ENCODE data around the gene FBXO8.

Gene FBXO8

DNA sequence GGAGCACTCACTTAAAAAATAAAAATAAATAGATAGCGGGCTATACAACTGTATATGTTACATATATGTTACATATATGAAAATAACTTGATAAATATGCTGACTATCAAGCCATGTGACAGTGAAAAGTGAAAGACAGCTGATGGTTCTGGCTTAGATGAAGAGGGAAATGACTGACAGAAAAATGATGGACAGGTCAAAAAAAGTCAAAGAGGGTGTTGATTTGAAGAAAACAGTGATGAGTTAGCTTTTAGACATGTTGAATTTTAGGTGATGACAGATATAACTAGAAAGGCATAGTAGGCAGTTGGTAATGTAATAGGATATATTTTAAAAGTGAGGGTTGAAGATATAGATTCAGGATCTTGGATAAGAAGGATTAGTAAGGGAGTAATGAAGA lies 37.8 kb downstream of the FBXO8 start:
- ATAC-seq (ENCODE audit: low read depth): no peak

DNA sequence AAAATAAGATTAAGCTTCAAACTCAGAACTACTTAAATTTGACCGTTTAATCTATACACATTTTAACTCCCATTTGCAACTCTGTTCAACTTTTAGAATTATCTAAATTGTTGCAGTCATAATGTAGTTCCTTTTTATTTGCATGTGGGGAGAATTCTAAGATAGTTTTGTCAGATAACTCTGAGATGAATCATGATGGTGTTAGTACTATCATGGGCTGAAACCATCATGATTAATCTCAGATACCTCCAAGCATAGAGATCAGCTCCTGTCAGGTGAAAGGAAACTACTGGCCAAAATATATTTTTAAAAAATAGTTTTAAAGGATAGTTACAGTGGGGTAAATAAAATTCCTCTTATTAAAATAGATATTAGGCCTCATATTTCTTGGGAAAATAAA lies 39.0 kb downstream of the FBXO8 start:
- H3K4me3 Mint-ChIP-seq: no peak overlapping the region
- H3K9me3 Mint-ChIP-seq: no peaks in the 10 kb centered on the region
- H3K27ac Mint-ChIP-seq: no peak overlapping the region
- no peaks in the 10 kb centered on the region for H3K27me3 Mint-ChIP-seq
- peaks cover 7% of the 10 kb centered on the region for H3K36me3 Mint-ChIP-seq
- H3K4me1 Mint-ChIP-seq: no peaks in the 10 kb centered on the region
- DNase-seq (ENCODE audit: low spot score in 2 of 2) (no peak), ATAC-seq (ENCODE audit: low read depth) (no peak)

More for the DNA sequence above, 37.8 kb downstream of the FBXO8 start:
- no peak overlapping the region for H3K4me3 Mint-ChIP-seq
- peaks cover 8% of the 10 kb centered on the region for H3K36me3 Mint-ChIP-seq
- H3K4me1 Mint-ChIP-seq: no peaks in the 10 kb centered on the region
- no peaks in the 10 kb centered on the region for H3K9me3 Mint-ChIP-seq
- no peak for DNase-seq (ENCODE audit: low spot score in 2 of 2)
- no peak overlapping the region for H3K27ac Mint-ChIP-seq
- H3K27me3 Mint-ChIP-seq: no peaks in the 10 kb centered on the region

DNA sequence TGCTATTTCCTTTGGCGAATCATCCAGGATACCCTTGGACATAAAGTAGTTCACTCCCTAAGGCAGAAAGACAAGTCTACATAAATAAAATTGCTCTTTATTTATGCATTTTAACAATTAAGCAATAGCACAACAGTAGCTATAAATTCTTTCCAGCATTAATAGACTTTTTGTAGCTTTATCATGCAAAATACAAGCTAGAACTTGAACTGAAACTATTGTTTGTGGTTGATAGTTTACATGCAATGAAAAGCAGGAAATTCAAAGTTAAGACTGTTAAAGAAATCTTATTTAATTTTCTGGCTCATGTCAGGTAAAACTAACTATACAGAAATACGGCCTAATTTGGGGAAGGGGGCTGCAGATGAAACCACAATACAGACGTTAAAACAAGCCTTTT lies 42.3 kb downstream of the FBXO8 start:
- Mint-ChIP-seq H3K4me1 (no peaks in the 10 kb centered on the region), H3K27me3 (no peaks in the 10 kb centered on the region), H3K9me3 (no peaks in the 10 kb centered on the region), H3K27ac (no peak overlapping the region), H3K36me3 (peaks cover 11% of the 10 kb centered on the region), H3K4me3 (no peak overlapping the region)
- no peak for ATAC-seq (ENCODE audit: low read depth)
- no peak for DNase-seq (ENCODE audit: low spot score in 2 of 2)

DNA sequence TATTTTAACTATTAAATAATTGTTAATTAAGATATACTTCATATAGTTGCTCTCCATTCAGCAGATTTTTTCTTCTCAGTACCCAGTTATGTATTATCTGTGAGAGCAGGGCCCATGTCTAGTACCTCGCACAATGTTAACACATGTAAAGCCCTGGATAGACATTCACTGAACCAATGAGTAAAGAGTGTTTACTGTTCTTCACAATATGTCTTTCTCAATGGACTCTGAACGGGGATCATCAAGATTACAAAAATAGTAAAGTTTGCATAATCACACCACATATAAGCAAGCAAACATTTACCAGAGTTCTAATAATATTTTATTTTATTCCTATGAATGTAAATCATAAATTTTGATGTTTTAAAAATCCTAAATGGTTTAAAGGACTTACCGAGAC lies 47.1 kb downstream of the FBXO8 start:
- Mint-ChIP-seq H3K27ac (no peak overlapping the region), H3K27me3 (no peaks in the 10 kb centered on the region), H3K4me3 (no peak overlapping the region), H3K4me1 (no peaks in the 10 kb centered on the region), H3K36me3 (peaks cover 14% of the 10 kb centered on the region), H3K9me3 (no peaks in the 10 kb centered on the region)
- DNase-seq (ENCODE audit: low spot score in 2 of 2) (no peak), ATAC-seq (ENCODE audit: low read depth) (no peak)

DNA sequence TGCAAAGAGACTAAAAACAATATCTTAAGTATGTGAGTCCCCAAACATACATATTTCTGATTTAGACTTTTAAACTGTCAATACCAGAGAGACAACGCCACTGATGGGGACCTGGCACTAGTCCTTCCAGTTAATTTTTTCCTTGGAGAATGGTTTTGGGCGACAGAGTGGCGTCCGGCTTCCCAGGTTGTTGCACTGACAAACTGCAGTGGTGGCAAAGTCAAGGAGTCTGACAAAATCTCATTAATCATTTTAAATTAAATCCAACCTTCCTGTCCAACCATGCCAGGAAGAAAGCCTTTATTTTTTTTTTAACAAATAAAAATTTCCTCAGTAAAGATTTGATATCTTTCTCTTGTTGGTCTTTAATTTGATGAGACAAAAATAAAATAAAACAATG lies 52.8 kb downstream of the FBXO8 start:
- no peak for DNase-seq (ENCODE audit: low spot score in 2 of 2)
- H3K27ac Mint-ChIP-seq: no peak overlapping the region

DNA sequence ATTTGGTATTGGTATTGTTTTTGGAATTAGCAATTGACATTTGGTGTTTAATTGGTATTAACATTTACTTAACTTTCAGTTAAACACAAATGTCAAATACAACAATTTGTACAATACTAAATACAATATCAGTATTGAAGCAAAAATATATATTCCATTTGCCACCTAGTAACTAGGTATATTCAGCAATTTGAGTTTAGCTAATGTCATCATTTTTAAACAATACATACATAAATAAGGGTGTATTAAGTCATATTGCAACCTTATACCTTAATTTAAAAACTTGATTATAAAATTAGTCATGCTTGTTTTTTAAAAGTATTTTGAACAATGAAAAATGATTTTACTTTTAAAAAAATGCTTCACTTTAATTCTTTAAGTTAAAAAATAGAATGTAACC lies 53.3 kb downstream of the FBXO8 start:
- Mint-ChIP-seq H3K36me3 (no peaks in the 10 kb centered on the region), H3K27ac (no peak overlapping the region), H3K4me1 (no peaks in the 10 kb centered on the region), H3K9me3 (no peaks in the 10 kb centered on the region), H3K4me3 (no peak overlapping the region), H3K27me3 (peaks cover 3% of the 10 kb centered on the region)
- no peak for DNase-seq (ENCODE audit: low spot score in 2 of 2)
- ATAC-seq (ENCODE audit: low read depth): no peak

More for the DNA sequence above, 52.8 kb downstream of the FBXO8 start:
- H3K4me3 Mint-ChIP-seq: no peak overlapping the region
- H3K36me3 Mint-ChIP-seq: peaks cover 3% of the 10 kb centered on the region
- peaks cover 3% of the 10 kb centered on the region for H3K27me3 Mint-ChIP-seq
- H3K4me1 Mint-ChIP-seq: no peaks in the 10 kb centered on the region
- ATAC-seq (ENCODE audit: low read depth): no peak
- no peaks in the 10 kb centered on the region for H3K9me3 Mint-ChIP-seq

DNA sequence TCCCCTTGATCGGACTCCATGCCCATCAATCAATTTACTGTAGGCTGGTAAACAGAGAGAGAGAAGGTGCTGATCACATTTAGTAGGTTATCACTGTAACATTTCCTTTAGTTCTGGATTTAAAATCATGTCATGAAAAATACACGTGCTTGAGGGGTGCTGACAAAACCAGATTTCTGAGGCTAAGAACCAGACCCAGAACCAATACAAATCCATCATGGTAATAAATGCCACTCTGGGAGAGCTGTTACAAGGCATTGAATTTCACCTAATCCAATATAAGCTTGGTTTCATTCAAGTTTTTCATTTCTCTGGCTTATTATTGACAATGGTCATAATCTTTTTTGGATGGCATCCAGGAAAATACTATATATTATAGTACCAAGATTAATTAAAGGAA lies 54.5 kb downstream of the FBXO8 start:
- Mint-ChIP-seq H3K4me1 (no peaks in the 10 kb centered on the region), H3K27me3 (peaks cover 3% of the 10 kb centered on the region), H3K27ac (no peak overlapping the region), H3K36me3 (no peaks in the 10 kb centered on the region), H3K9me3 (no peaks in the 10 kb centered on the region), H3K4me3 (no peak overlapping the region)
- ATAC-seq (ENCODE audit: low read depth) (no peak), DNase-seq (ENCODE audit: low spot score in 2 of 2) (no peak)

DNA sequence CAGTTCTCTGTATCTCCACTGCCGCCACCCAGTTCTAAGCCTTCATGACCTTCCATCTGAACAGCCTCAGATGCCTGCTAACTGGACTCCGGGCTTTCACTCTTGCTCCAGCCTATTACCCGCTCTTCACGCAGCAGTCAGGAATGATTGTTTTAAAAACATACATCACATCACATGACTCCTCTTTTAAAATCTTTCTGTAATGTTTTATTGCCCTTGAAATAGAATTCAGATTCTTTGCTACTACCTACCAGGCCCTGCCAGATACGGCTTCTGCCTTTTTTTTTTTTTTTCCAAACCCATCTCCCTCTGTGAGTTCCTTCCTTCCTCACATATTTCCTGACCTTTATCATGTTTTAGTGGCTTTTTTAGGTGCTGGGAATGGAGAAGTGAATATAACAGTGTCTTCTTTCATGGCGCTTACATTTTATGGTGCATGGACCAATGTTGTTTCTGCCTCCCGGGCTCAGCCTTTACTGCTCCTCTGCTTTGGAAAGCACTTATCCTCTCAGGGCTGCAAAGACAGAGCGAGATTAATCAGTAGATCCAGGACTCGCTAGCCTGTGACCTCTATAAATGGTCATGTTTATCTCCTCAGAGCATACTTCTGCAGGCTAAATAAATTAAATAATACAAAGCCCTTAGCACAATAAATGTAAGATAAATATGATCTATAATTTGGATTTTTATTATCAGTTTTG lies 58.0 kb downstream of the FBXO8 start:
- H3K27me3 Mint-ChIP-seq: peaks cover 4% of the 10 kb centered on the region
- H3K36me3 Mint-ChIP-seq: no peaks in the 10 kb centered on the region
- no peaks in the 10 kb centered on the region for H3K4me1 Mint-ChIP-seq
- no peak overlapping the region for H3K4me3 Mint-ChIP-seq
- no peak overlapping the region for H3K27ac Mint-ChIP-seq
- ATAC-seq (ENCODE audit: low read depth) (no peak), DNase-seq (ENCODE audit: low spot score in 2 of 2) (no peak)
- H3K9me3 Mint-ChIP-seq: no peaks in the 10 kb centered on the region

DNA sequence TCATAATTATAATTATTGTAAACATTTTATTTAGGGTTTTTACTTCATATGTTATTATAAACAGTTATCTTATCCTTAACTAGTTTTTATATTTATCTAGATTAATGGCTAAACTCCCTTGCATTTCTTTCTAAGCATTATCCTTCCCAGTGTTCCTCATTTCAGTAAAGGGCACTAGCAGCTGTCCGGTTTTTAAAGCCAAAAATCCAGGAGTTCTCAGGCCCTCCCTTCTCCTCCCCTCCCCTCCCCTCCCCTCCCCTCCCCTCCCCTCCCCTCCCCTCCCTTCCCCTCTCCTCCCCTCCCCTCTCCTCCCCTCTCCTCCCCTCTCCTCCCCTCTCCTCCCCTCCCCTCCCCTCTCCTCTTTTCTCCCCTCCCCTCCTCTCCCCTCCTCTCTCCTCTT lies 58.9 kb downstream of the FBXO8 start:
- Mint-ChIP-seq H3K4me3 (no peak overlapping the region), H3K27ac (no peak overlapping the region), H3K4me1 (no peaks in the 10 kb centered on the region), H3K27me3 (peaks cover 4% of the 10 kb centered on the region), H3K9me3 (no peaks in the 10 kb centered on the region), H3K36me3 (no peaks in the 10 kb centered on the region)
- DNase-seq (ENCODE audit: low spot score in 2 of 2) (no peak), ATAC-seq (ENCODE audit: low read depth) (no peak)

DNA sequence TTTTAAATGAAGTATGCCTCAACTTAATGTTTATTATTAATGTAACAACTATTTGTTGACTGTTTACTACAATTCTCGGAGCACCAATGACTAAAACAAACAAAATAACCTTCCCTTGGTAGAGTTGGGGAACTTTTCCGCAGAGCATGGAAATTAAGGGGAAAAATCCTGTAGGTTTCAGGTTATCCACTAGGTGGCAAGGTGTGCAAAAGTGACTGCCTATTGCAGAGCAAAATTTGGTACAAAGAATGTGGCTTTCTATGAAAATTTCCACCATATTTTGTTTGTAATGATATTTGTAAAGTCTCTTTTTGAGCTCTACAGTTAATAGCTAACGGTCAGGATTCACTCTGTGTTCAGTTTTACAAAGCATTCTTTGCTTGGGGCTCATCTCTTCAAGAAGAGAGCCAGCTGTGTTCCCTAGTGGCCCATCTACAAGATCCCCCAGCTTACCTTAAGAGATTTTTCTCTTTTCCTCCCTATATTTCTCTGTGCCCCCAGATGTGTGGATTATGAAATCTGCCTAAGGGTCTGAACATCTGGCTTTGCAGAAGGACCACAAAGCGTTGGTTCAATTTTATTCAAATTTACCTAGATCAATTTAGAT lies 61.1 kb downstream of the FBXO8 start:
- no peaks in the 10 kb centered on the region for H3K36me3 Mint-ChIP-seq
- ATAC-seq (ENCODE audit: low read depth) (peak; percentile 46), DNase-seq (ENCODE audit: low spot score in 2 of 2) (no peak)
- H3K27ac Mint-ChIP-seq: no peak overlapping the region
- peaks cover 7% of the 10 kb centered on the region for H3K27me3 Mint-ChIP-seq
- no peaks in the 10 kb centered on the region for H3K9me3 Mint-ChIP-seq
- H3K4me1 Mint-ChIP-seq: peaks cover under 1% of the 10 kb centered on the region
- no peak overlapping the region for H3K4me3 Mint-ChIP-seq

DNA sequence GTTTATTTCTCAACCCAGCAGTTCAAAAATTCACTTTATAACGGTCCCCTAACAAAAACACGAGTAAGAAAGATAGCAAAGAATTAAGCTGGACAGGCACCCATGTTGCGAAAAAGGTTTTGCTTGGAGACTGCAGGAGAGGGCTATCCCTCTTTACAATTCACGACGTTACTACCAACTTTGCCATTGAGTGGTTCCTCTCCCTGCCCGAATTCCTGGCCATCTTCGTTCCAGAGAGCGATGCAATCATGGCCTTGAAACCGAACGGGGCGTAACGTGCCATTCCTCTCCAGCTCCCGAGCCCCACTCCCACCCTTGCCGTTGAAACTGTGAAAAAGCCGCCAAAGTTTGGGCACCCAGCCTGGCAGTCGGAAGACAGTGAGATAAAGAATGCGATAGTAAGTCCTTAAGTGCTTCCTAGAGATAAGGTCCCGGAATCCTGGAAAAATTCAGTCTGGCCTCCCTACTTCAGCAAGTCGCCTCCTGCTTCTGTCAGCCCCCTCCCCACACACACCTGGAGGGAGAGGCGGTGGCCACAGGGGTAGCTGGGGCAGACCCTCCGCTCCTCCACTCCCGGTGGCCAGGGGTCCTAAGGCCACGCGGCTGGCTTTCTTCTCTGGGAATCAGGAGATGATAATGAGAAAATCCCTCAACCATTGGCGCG lies 65.2 kb downstream of the FBXO8 start:
- Mint-ChIP-seq H3K27me3 (peaks cover 28% of the 10 kb centered on the region), H3K4me3 (peak overlapping the region; percentile 7), H3K36me3 (peaks cover 3% of the 10 kb centered on the region), H3K4me1 (peaks cover 22% of the 10 kb centered on the region), H3K27ac (no peak overlapping the region), H3K9me3 (peaks cover 2% of the 10 kb centered on the region)
- ATAC-seq (ENCODE audit: low read depth) (no peak), DNase-seq (ENCODE audit: low spot score in 2 of 2) (no peak)

DNA sequence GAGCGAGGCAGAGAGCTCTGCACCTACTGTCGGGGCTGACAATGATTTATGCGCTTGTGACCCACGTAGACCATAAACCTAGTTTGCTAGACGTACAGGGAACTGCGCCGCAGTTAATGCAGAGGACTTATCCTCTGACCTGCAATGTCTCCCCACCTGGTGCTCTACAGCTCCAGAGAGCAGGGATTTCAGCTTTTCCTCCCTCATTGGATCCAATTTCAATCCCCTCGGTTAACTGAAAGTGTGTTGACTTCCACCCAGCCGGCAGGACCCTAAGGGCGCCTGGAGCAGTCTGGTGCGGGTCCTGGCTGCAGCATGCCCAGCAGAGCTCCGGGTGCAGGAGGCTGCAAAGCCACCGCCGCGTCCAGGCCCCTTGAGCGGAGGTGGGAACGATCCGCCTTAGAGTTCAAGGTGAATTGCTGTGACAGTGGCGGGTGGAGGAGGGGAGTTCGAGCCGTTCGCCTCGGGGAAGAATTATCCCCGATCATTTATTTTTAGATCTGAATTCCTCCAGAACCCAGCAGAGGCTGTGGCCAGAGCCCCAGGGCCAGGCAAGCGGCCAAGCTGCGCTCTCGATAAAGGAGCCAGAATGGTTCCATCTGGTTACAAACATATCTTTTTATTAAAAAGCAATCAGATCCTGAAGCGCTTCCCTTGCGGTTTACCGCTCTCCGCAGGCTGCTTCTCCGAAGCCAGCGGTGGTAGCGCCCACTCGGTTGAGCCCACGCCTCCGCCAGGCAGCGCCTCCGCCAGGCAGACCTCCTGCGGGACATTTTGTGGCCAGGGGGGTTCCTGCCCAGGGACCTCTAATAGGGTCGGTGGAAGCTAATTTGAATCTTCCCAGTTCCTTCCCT lies 66.0 kb downstream of the FBXO8 start:
- Mint-ChIP-seq H3K4me3 (no peak overlapping the region), H3K27ac (no peak overlapping the region), H3K36me3 (peaks cover 3% of the 10 kb centered on the region), H3K9me3 (peaks cover 2% of the 10 kb centered on the region), H3K27me3 (peaks cover 32% of the 10 kb centered on the region), H3K4me1 (peaks cover 22% of the 10 kb centered on the region)
- ATAC-seq (ENCODE audit: low read depth) (no peak), DNase-seq (ENCODE audit: low spot score in 2 of 2) (no peak)

DNA sequence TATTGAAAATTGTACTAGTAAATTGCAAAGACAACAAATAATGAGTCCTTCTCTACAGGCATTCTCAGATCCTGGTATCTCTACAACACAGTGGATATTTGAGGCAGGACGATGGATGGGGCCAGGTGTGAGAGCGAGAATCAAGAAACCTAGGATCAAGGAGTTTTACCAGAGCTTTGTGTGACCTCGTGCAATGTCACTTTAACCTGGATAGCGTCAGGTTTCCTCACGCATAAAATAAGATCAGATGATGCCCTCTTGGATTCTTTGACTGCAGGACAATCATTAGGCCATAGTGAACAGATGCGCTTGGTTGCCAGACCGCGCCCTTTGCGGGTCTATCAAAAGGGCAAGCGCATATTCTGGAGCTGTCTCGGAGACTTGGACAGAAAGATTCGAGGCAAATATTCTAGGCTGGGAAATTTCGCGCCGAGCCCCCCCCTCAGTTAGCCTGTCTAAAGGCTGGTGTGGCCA lies 66.6 kb downstream of the FBXO8 start:
- Mint-ChIP-seq H3K4me3 (no peak overlapping the region), H3K27me3 (peaks cover 36% of the 10 kb centered on the region), H3K27ac (no peak overlapping the region), H3K4me1 (peaks cover 29% of the 10 kb centered on the region), H3K9me3 (peaks cover 2% of the 10 kb centered on the region), H3K36me3 (peaks cover 3% of the 10 kb centered on the region)
- no peak for DNase-seq (ENCODE audit: low spot score in 2 of 2)
- ATAC-seq (ENCODE audit: low read depth): no peak

All from memory B cell (primary cell).